ENCODE results near the gene SYNC. TPM values are rescaled to one million over a fixed set of nuclear protein-coding genes. Genes with fewer than 3 reads are reported as not detected.
A peak's percentile ranks its signal among the peaks of the same experiment; 100 is the strongest.

SYNC gene
- total RNA-seq, 1 donor from 2014 or later = 38.6 TPM

DNA sequence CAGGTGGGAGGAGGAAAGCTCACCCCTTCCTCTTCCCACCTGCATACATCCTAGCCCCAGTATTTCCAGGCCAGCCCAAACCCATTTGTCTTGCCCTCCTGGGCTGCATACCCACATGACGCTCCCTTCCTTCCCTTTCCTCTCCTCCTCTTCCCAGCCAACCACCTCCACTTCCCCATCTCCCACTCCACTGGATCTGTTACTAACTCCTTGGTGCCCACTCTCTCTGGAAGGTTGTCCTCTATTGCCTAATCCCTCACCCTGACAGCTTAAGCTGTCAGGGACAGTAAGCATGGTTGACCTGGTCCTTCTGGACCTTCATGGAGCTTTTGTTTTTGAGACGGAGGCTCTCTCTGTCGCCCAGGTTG, 23.0 kb upstream of the SYNC start:
- H3K4me1 ChIP-seq (ENCODE audit: control insufficient read depth in 3 of 3, insufficient read depth in 3 of 3, low read length in 3 of 3) = peaks cover 9 to 13% (median 10%) of the 10 kb centered on the region in 3 donors
- H3K27me3 ChIP-seq (ENCODE audit: control insufficient read depth in 3 of 3, insufficient read depth in 3 of 3, low read length in 3 of 3) = no peaks in the 10 kb centered on the region
- no peak overlapping the region for H3K4me3 ChIP-seq (ENCODE audit: low read length in 3 of 3)
- H3K36me3 ChIP-seq (ENCODE audit: control insufficient read depth in 3 of 3, insufficient read depth in 3 of 3, low read length in 3 of 3) = no peaks in the 10 kb centered on the region
- no peak overlapping the region for H3K9ac ChIP-seq (ENCODE audit: low read depth in 1 of 3, low read length in 3 of 3)
- no peaks in the 10 kb centered on the region for H3K9me3 ChIP-seq (ENCODE audit: control insufficient read depth in 3 of 3, low read length in 3 of 3)
- H3K27ac ChIP-seq (ENCODE audit: low read depth, low read length) = no peak overlapping the region

DNA sequence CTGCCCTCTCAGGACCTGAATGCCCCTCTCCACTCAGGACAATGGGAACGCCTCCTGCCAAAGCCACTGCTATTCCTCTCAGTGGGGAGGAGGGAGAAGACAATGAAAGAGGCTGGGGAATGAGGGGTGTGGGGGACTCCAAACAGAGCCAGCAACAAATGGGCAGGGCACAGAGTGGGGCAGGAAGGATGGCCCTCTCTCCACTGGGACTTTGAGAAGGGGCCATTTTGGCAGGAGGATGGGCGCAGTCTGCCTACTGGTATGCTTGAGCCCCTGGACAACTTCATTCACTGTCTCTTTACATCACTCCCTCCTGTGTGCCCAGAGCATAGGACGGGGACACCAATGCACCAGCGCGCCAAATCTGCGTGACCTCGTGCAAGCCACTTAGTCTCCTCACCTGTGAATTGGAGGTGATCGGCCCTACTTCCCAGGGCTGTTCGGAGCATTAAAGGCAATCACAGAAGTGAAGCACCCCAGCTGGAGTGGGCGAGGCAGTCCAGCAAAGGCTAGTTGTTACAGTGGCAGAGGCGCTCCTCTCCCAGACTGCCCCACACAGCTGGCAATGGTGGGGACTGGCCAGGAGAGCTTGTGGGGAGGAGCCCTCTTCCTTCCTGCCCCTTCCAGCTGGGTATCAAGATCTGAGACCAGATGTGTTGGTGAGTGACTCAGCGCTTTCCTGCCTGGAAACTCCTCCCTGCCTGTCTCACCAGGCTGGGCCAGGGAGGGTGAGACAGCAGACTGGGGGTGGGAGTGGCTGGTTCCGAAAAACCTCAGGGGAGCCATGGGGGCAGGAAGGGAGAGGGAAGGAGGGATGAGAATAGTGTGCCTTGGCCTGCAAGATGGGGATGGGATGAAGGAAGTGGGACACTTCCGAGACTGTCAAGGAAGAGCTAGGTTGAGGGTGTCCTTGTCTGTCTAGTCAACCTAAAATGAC, 22.4 kb upstream of the SYNC start:
- H3K4me3 ChIP-seq (ENCODE audit: low read length in 3 of 3) = no peak overlapping the region
- peak overlapping the region; percentile 16 to 50 (median 33) for H3K9ac ChIP-seq (ENCODE audit: low read depth in 1 of 3, low read length in 3 of 3)
- no peaks in the 10 kb centered on the region for H3K36me3 ChIP-seq (ENCODE audit: control insufficient read depth in 3 of 3, insufficient read depth in 3 of 3, low read length in 3 of 3)
- H3K9me3 ChIP-seq (ENCODE audit: control insufficient read depth in 3 of 3, low read length in 3 of 3) = no peaks in the 10 kb centered on the region
- H3K27me3 ChIP-seq (ENCODE audit: control insufficient read depth in 3 of 3, insufficient read depth in 3 of 3, low read length in 3 of 3) = no peaks in the 10 kb centered on the region
- H3K27ac ChIP-seq (ENCODE audit: low read depth, low read length) = no peak overlapping the region
- peaks cover 9 to 13% (median 10%) of the 10 kb centered on the region in 3 donors for H3K4me1 ChIP-seq (ENCODE audit: control insufficient read depth in 3 of 3, insufficient read depth in 3 of 3, low read length in 3 of 3)

DNA sequence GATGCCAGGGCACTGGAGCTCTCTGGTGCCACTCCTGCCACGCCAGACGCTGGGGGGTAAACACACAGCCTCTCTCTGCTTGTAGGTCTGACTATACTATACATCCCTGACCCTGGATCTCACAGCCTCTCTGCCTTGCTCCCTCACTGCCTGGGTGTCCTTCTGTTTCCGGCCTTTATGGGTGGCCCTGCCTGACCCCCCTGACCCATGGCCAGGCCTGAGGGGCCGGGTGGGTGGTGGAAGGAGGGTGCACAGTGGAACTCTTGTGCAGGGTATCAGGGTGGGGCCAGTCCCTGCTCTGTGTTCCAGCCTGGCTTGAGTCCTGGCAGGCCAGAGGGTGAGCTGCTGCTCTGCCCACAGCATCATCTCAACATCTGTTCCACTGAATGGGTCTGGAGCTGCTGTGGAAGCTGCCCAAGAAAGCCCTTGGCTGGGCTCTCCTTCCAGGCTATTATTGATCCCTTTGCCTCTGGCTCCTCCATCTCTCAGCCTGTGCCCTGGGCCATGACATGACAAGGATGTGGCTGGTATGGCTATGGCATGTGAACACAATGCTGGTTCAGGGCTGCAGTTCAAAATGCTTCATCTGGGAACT, 17.2 kb upstream of the SYNC start:
- H3K27ac ChIP-seq (ENCODE audit: low read depth, low read length) = no peak overlapping the region
- H3K4me1 ChIP-seq (ENCODE audit: control insufficient read depth in 3 of 3, insufficient read depth in 3 of 3, low read length in 3 of 3) = peaks cover 2 to 8% (median 4%) of the 10 kb centered on the region in 3 donors
- no peak overlapping the region for H3K9ac ChIP-seq (ENCODE audit: low read depth in 1 of 3, low read length in 3 of 3)
- H3K4me3 ChIP-seq (ENCODE audit: low read length in 3 of 3) = no peak overlapping the region
- H3K36me3 ChIP-seq (ENCODE audit: control insufficient read depth in 3 of 3, insufficient read depth in 3 of 3, low read length in 3 of 3) = no peaks in the 10 kb centered on the region
- no peaks in the 10 kb centered on the region for H3K9me3 ChIP-seq (ENCODE audit: control insufficient read depth in 3 of 3, low read length in 3 of 3)
- no peaks in the 10 kb centered on the region for H3K27me3 ChIP-seq (ENCODE audit: control insufficient read depth in 3 of 3, insufficient read depth in 3 of 3, low read length in 3 of 3)

DNA sequence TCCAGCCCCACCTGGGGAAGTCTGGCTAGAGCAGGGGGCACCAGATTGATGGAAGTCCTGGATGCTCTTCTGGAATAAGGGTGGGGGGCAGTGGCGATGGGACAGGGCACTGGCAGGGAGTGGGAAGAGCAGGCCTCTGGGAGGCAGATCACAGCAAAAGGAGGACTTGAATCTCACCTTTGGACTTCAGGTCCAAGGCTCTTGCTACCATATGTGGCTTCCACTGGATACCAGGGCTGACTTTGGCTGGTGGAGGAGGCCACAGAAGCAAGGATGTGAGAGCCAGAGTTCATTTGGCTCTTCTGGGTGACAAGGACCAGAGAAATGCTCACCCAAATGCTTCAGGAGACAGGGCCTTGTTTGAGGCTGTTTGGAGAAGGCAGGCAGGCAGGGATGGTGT, 16.0 kb upstream of the SYNC start:
- no peaks in the 10 kb centered on the region for H3K36me3 ChIP-seq (ENCODE audit: control insufficient read depth in 3 of 3, insufficient read depth in 3 of 3, low read length in 3 of 3)
- H3K9ac ChIP-seq (ENCODE audit: low read depth in 1 of 3, low read length in 3 of 3) = no peak overlapping the region
- no peaks in the 10 kb centered on the region for H3K9me3 ChIP-seq (ENCODE audit: control insufficient read depth in 3 of 3, low read length in 3 of 3)
- H3K4me1 ChIP-seq (ENCODE audit: control insufficient read depth in 3 of 3, insufficient read depth in 3 of 3, low read length in 3 of 3) = peaks cover 0 to 5% (median 2%) of the 10 kb centered on the region in 3 donors
- H3K27ac ChIP-seq (ENCODE audit: low read depth, low read length) = no peak overlapping the region
- no peaks in the 10 kb centered on the region for H3K27me3 ChIP-seq (ENCODE audit: control insufficient read depth in 3 of 3, insufficient read depth in 3 of 3, low read length in 3 of 3)
- no peak overlapping the region for H3K4me3 ChIP-seq (ENCODE audit: low read length in 3 of 3)

DNA sequence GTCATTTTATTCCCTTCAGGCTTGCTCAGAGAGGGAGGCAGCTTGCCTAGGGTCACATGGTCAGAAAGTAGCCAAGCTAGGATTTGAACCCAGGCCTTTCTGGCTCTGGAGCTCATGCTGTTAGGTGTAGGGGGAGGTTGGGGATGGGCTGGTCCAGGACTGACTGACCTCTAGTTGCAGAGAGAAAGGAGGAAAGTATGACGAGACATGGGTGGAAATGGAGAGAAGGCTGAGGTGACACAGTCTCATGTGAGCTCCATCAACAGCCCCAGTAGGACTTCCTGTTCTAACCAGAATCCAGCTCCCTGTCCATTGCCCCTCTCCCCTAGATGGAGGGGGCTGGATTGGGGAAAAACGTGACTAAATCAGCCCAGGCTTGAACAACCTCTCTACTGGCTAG, 15.5 kb upstream of the SYNC start:
- Histone ChIP-seq H3K4me1 (ENCODE audit: control insufficient read depth in 3 of 3, insufficient read depth in 3 of 3, low read length in 3 of 3) (peaks cover 0 to 5% (median 2%) of the 10 kb centered on the region in 3 donors), H3K4me3 (ENCODE audit: low read length in 3 of 3) (no peak overlapping the region), H3K36me3 (ENCODE audit: control insufficient read depth in 3 of 3, insufficient read depth in 3 of 3, low read length in 3 of 3) (no peaks in the 10 kb centered on the region), H3K9ac (ENCODE audit: low read depth in 1 of 3, low read length in 3 of 3) (no peak overlapping the region), H3K9me3 (ENCODE audit: control insufficient read depth in 3 of 3, low read length in 3 of 3) (no peaks in the 10 kb centered on the region), H3K27me3 (ENCODE audit: control insufficient read depth in 3 of 3, insufficient read depth in 3 of 3, low read length in 3 of 3) (no peaks in the 10 kb centered on the region), H3K27ac (ENCODE audit: low read depth, low read length) (no peak overlapping the region)

DNA sequence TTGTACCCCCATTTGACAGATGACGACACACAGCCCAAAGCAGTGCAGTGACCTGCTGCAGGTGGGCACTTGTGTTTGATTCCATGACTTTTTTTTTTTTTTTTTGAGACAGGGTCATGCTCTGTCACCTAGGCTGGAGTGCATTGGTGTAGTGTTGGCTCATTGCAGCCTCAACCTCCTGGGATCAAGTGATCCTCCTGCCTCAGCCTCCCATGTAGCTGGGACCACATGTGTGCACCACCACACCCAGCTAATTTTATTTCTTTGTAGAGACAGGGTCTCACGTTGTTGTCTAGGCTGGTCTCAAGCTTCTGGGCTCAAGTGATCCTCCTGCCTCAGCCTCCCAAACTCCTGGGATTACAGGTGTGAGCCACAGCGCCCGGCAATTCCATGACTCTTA, 14.9 kb upstream of the SYNC start:
- H3K9me3 ChIP-seq (ENCODE audit: control insufficient read depth in 3 of 3, low read length in 3 of 3) = no peaks in the 10 kb centered on the region
- H3K27ac ChIP-seq (ENCODE audit: low read depth, low read length) = no peak overlapping the region
- no peak overlapping the region for H3K9ac ChIP-seq (ENCODE audit: low read depth in 1 of 3, low read length in 3 of 3)
- H3K4me3 ChIP-seq (ENCODE audit: low read length in 3 of 3) = no peak overlapping the region
- no peaks in the 10 kb centered on the region for H3K27me3 ChIP-seq (ENCODE audit: control insufficient read depth in 3 of 3, insufficient read depth in 3 of 3, low read length in 3 of 3)
- H3K36me3 ChIP-seq (ENCODE audit: control insufficient read depth in 3 of 3, insufficient read depth in 3 of 3, low read length in 3 of 3) = no peaks in the 10 kb centered on the region
- peaks cover 0 to 6% (median 2%) of the 10 kb centered on the region in 3 donors for H3K4me1 ChIP-seq (ENCODE audit: control insufficient read depth in 3 of 3, insufficient read depth in 3 of 3, low read length in 3 of 3)

DNA sequence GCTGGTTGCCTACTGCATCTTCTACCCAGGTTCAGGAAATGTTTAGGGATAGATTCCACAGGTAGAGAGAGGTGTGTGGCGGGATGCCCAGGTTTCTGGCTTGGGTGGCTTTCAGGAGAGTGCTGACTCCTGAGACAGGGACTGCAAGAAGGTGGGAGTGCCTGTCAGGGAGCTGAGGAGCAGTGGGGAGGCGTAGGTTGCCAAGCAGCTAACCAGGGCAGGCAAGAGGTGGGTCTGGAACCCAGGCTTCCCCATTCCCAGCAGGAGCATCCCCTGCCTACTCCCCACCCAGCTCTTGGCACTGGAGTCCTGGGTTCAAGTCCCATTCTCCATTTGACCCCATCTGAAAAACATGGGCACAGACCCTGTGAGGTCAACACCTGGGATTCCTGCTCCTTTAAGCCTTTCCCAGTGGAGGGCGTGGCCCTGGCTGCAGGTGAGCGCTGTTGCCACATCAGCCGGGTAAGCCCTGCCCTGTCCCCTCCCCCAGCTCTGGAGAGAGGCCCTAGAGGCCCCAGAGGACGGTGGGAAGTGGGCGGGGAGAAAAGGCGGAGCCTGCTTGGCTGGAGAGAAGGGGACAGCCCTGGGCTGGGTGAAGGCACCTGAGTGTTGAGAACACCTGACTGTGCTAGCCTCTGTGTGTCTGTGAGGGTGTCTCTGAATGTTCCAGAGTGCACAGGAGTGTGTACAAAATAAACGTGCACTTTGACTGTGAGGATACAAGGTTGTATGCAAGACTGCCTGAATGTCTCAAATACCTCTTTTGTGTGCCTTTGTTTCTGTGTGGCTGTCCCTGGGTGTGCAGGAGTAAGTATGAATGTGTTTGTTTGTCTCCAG, 14.0 kb upstream of the SYNC start:
- peaks cover 0 to 8% (median 5%) of the 10 kb centered on the region in 3 donors for H3K4me1 ChIP-seq (ENCODE audit: control insufficient read depth in 3 of 3, insufficient read depth in 3 of 3, low read length in 3 of 3)
- no peak overlapping the region for H3K4me3 ChIP-seq (ENCODE audit: low read length in 3 of 3)
- no peak overlapping the region for H3K27ac ChIP-seq (ENCODE audit: low read depth, low read length)
- H3K9me3 ChIP-seq (ENCODE audit: control insufficient read depth in 3 of 3, low read length in 3 of 3) = no peaks in the 10 kb centered on the region
- H3K27me3 ChIP-seq (ENCODE audit: control insufficient read depth in 3 of 3, insufficient read depth in 3 of 3, low read length in 3 of 3) = no peaks in the 10 kb centered on the region
- H3K36me3 ChIP-seq (ENCODE audit: control insufficient read depth in 3 of 3, insufficient read depth in 3 of 3, low read length in 3 of 3) = no peaks in the 10 kb centered on the region
- H3K9ac ChIP-seq (ENCODE audit: low read depth in 1 of 3, low read length in 3 of 3) = peak overlapping the region in 2 of 3 donors; percentile 21 to 40

DNA sequence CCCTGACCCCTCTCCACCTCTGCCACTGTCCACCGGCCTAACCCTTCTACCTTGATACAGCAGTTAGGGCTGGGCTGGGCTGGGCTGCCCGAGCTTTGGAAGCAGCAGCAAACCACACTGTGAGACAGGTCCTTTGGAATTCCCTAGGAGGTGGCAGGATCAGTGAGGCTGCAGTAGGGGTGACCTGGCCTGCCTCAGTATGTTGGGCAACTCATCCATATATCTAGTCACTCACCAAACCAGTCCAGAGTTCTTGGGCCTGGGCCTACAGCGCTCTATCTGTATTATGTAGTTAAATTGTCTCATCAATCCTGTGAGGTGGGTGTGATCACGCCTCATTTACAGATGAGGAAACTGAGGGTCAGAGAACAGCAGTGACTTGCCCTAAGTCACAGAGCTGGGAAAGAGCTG, 13.3 kb upstream of the SYNC start:
- H3K27me3 ChIP-seq (ENCODE audit: control insufficient read depth in 3 of 3, insufficient read depth in 3 of 3, low read length in 3 of 3) = no peaks in the 10 kb centered on the region
- H3K4me3 ChIP-seq (ENCODE audit: low read length in 3 of 3) = no peak overlapping the region
- no peak overlapping the region for H3K27ac ChIP-seq (ENCODE audit: low read depth, low read length)
- H3K9ac ChIP-seq (ENCODE audit: low read depth in 1 of 3, low read length in 3 of 3) = no peak overlapping the region
- H3K9me3 ChIP-seq (ENCODE audit: control insufficient read depth in 3 of 3, low read length in 3 of 3) = no peaks in the 10 kb centered on the region
- H3K36me3 ChIP-seq (ENCODE audit: control insufficient read depth in 3 of 3, insufficient read depth in 3 of 3, low read length in 3 of 3) = no peaks in the 10 kb centered on the region
- peaks cover 0 to 8% (median 5%) of the 10 kb centered on the region in 3 donors for H3K4me1 ChIP-seq (ENCODE audit: control insufficient read depth in 3 of 3, insufficient read depth in 3 of 3, low read length in 3 of 3)

DNA sequence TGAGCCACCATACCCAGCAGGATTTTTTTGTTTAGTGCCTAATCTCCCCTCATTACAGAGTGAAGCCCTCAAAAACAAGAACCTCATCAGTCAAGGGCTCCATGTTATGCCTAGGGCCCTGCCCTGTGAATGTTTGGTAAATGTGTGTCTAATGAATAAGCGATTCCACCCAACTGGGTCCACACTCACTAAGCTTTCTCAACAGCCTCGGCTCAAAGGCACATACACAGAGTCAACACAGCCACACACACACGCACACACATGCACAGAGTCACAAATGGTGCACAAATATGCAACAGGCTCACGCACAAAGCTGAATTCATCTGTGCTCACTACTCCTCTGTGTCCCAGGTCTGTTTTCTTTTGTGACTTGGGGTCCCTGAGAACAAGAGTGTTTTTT, 11.7 kb upstream of the SYNC start:
- Histone ChIP-seq H3K27ac (ENCODE audit: low read depth, low read length) (no peak overlapping the region), H3K4me3 (ENCODE audit: low read length in 3 of 3) (no peak overlapping the region), H3K36me3 (ENCODE audit: control insufficient read depth in 3 of 3, insufficient read depth in 3 of 3, low read length in 3 of 3) (no peaks in the 10 kb centered on the region), H3K27me3 (ENCODE audit: control insufficient read depth in 3 of 3, insufficient read depth in 3 of 3, low read length in 3 of 3) (no peaks in the 10 kb centered on the region), H3K4me1 (ENCODE audit: control insufficient read depth in 3 of 3, insufficient read depth in 3 of 3, low read length in 3 of 3) (peaks cover 0 to 8% (median 5%) of the 10 kb centered on the region in 3 donors), H3K9me3 (ENCODE audit: control insufficient read depth in 3 of 3, low read length in 3 of 3) (no peaks in the 10 kb centered on the region), H3K9ac (ENCODE audit: low read depth in 1 of 3, low read length in 3 of 3) (no peak overlapping the region)
